ENCODE measurements around the gene GPX2. TPM values are rescaled to one million over a fixed set of nuclear protein-coding genes. Genes with fewer than 3 reads are reported as not detected.

Gene GPX2
- total and polyA plus RNA-seq, 2 of the 4 experiments (the other 2 are of a cell fraction) = not detected

GRCh38 chr14:64910847-64911495 is 31.6 kb downstream of the GPX2 start:
- CTCF ChIA-PET = interaction anchor here (0.5 to 1.1 kb wide), 8 partner anchors 14 to 1354 kb away, joined by 3 to 13 read pairs (median 4); no protein-coding TSS in a partner anchor
- Histone ChIP-seq H3K4me1 (ENCODE audit: control insufficient read depth, insufficient read depth, low read length) (no peaks in the 10 kb centered on the region), H2BK20ac (ENCODE audit: low read depth, low read length) (no peak overlapping the region), H3K36me3 (ENCODE audit: control insufficient read depth, insufficient read depth, low read length) (no peaks in the 10 kb centered on the region), H3K27ac (ENCODE audit: insufficient read depth, low read length) (no peak overlapping the region), H2AK9ac (replicated peaks; ENCODE audit: low read depth, low read length, poor library complexity) (no peak overlapping the region), H3K4me3 (ENCODE audit: insufficient read depth, low read depth, low read length) (no peak overlapping the region), H4K8ac (ENCODE audit: low read depth in 2 of 2, low read length in 2 of 2) (no peak overlapping the region), H3K4ac (ENCODE audit: low read depth, low read length) (no peak overlapping the region), H2BK15ac (ENCODE audit: low read depth, low read length) (no peak overlapping the region), H2BK120ac (ENCODE audit: low read depth, low read length) (no peak overlapping the region), H4K5ac (ENCODE audit: low read depth, low read length) (no peak overlapping the region), H3K9me3 (ENCODE audit: control insufficient read depth, insufficient read depth, low read length) (no peaks in the 10 kb centered on the region), H3K23ac (ENCODE audit: low read depth, low read length) (no peak overlapping the region), H3K9ac (ENCODE audit: low read depth, low read length) (no peak overlapping the region), H2BK5ac (ENCODE audit: low read depth, low read length, poor library complexity, severe bottlenecking) (no peak overlapping the region), H3K14ac (replicated peaks; ENCODE audit: low read depth, low read length) (no peak overlapping the region), H3K27me3 (ENCODE audit: control insufficient read depth, insufficient read depth, low read length) (peaks cover 9% of the 10 kb centered on the region), H2AK5ac (ENCODE audit: low read depth, low read length) (no peak overlapping the region), H4K20me1 (ENCODE audit: insufficient read depth, low read length) (0 out of 2 replicates have a peak, but pooled peaks cover 5% of the 10 kb centered on the region), H4K91ac (ENCODE audit: insufficient read depth, low read depth, low read length) (no peak overlapping the region), H3K79me1 (ENCODE audit: low read depth in 1 of 2, low read length in 2 of 2) (peaks cover 11 to 15% of the 10 kb centered on the region in 2 experiments), H3K4me2 (ENCODE audit: low read depth, low read length) (no peak overlapping the region), H3K9me1 (ENCODE audit: insufficient read depth, low read length) (peaks cover 8% of the 10 kb centered on the region; the same call in 1 of the 2 replicates), H3K18ac (ENCODE audit: low read depth, low read length) (no peak overlapping the region), H2AFZ (replicated peaks; ENCODE audit: low read length, poor library complexity) (no peak overlapping the region), H3K56ac (ENCODE audit: extremely low read depth, insufficient read depth, low read length) (no peak overlapping the region)
- no TSS peak for BruUV-seq (replicated peaks)
- DNase-seq (peak; percentile 55), ATAC-seq (ENCODE audit: low read depth) (no peak)
- 0% methylated on average over 1 of the region's 3 CpGs; no CpG with 5 or more reads in 1 of the 2 experiments for WGBS, 2 experiments (ENCODE audit: extremely low coverage in 2 of 2, insufficient read length in 1 of 2)
- dilution Hi-C loops (cut with HindIII; ENCODE audit: low sequenced_read_pairs, unreplicated experiment) (no loop called here), intact Hi-C loops (cut with micrococcal nuclease) (loop anchor here (5.0 kb wide), 1 partner anchor 71 kb away; no protein-coding TSS in a partner anchor), in situ Hi-C loops (cut with MboI; ENCODE audit: low sequenced_read_pairs) (loop anchor here (25.0 kb wide), 1 partner anchor 374 kb away; the partner anchor contains the start of genes HSPA2 and PPP1R36)
- POLR2A ChIA-PET (ENCODE audit: unreplicated experiment) = no interaction called here
- TF ChIP-seq FOS (IDR thresholded peaks at IDR 0.05; ENCODE audit: low read depth, low read length) (no peak), MAZ (IDR thresholded peaks at IDR 0.05; ENCODE audit: borderline replicate concordance, low read depth, low read length) (no peak), SMC3 (IDR thresholded peaks at IDR 0.05; ENCODE audit: low read depth, low read length) (peak; percentile 62), CTCF (conservative IDR thresholded peaks at IDR 0.05; ENCODE audit: low read depth, low read length) (peak; percentile 79), USF2 (IDR thresholded peaks at IDR 0.05; ENCODE audit: low read depth, low read length) (no peak), RAD21 (IDR thresholded peaks at IDR 0.05; ENCODE audit: low read length) (peak; percentile 61)
